WTC11 (cell line): ENCODE data around the gene GRK3. TPM values are rescaled to one million over a fixed set of nuclear protein-coding genes. Genes with fewer than 3 reads are reported as not detected.

Experiments
- ATAC-seq: fragments of 200-7000 bp; cut with Tn5 transposase; 2 replicates; pipeline ENCODE4 v1.10.0; 2021; ENCODE audit warnings: mild to moderate bottlenecking, moderate library complexity
- CTCF ChIA-PET: fragments of 300-600 bp; sonication (Branson Sonifier 250); formaldehyde crosslinking; loops from one replicate; lab custom pipeline; 2021; ENCODE audit warnings: antibody characterized with exemption; lab: Charles Lee
- POLR2A ChIA-PET: fragments of 350-600 bp; sonication (Branson Sonifier 250); formaldehyde crosslinking; loops from one replicate; lab custom pipeline; 2021; ENCODE audit warnings: antibody characterized with exemption; lab: Charles Lee
- DNase-seq: peaks from one replicate; pipeline ENCODE4 v3.0.0; 2021; ENCODE audit warnings: low spot score
- H3K27ac Mint-ChIP-seq: 2 replicates; pipeline ENCODE4 v1.8.0; 2021; ENCODE audit warnings: mixed read lengths
- H3K27me3 Mint-ChIP-seq: 2 replicates; pipeline ENCODE4 v1.8.0; 2021; ENCODE audit warnings: low read depth, mild to moderate bottlenecking, moderate library complexity, mixed read lengths
- H3K36me3 Mint-ChIP-seq: 2 replicates; pipeline ENCODE4 v1.8.0; 2021; ENCODE audit warnings: mixed read lengths
- H3K4me1 Mint-ChIP-seq: 2 replicates; pipeline ENCODE4 v1.8.0; 2022; ENCODE audit warnings: mixed read lengths
- H3K4me3 Mint-ChIP-seq: 2 replicates; pipeline ENCODE4 v1.8.0; 2021; ENCODE audit warnings: mild to moderate bottlenecking, moderate library complexity, mixed read lengths
- H3K9me3 Mint-ChIP-seq: 2 replicates; pipeline ENCODE4 v1.8.0; 2021; ENCODE audit warnings: mixed read lengths
- CBFB ChIP-seq: sonication (generic); formaldehyde crosslinking; IDR thresholded peaks from 2 replicates; pipeline ENCODE4 v1.8.1; 2022; ENCODE audit warnings: mild to moderate bottlenecking, low read depth, missing genetic modification reagents
- CREB1 ChIP-seq: sonication (generic); formaldehyde crosslinking; IDR thresholded peaks from 2 replicates; pipeline ENCODE4 v1.8.0; 2023; ENCODE audit warnings: mild to moderate bottlenecking, missing genetic modification reagents
- FOXP1 ChIP-seq: sonication (generic); formaldehyde crosslinking; IDR thresholded peaks from 2 replicates; pipeline ENCODE4 v1.8.0; 2022; ENCODE audit warnings: missing genetic modification reagents, mild to moderate bottlenecking, moderate library complexity, borderline replicate concordance
- IRF2 ChIP-seq: sonication (generic); formaldehyde crosslinking; IDR thresholded peaks from 2 replicates; pipeline ENCODE4 v1.8.0; 2022; ENCODE audit warnings: low read depth, missing genetic modification reagents, borderline replicate concordance
- MXD4 ChIP-seq: fragments of 250-450 bp; sonication (Bioruptor Pico); IDR thresholded peaks from 2 replicates; pipeline ENCODE4 v1.8.0; 2021; ENCODE audit warnings: mild to moderate bottlenecking, moderate library complexity, borderline replicate concordance
- PREB ChIP-seq: sonication (generic); formaldehyde crosslinking; IDR thresholded peaks from 2 replicates; pipeline ENCODE4 v1.8.1; 2022; ENCODE audit warnings: mild to moderate bottlenecking, missing genetic modification reagents, moderate library complexity, borderline replicate concordance
- PRRX2 ChIP-seq: fragments of 250-450 bp; sonication (Bioruptor Pico); IDR thresholded peaks from 2 replicates; pipeline ENCODE4 v1.8.0; 2021; ENCODE audit warnings: mild to moderate bottlenecking
- SP1 ChIP-seq: sonication (generic); formaldehyde crosslinking; conservative IDR thresholded peaks from 2 replicates; pipeline ENCODE4 v1.8.1; 2022; ENCODE audit warnings: missing genetic modification reagents
- ZNF232 ChIP-seq: sonication (generic); formaldehyde crosslinking; IDR thresholded peaks from 2 replicates; pipeline ENCODE4 v1.8.0; 2022; ENCODE audit warnings: mild to moderate bottlenecking, missing genetic modification reagents
- ZSCAN18 ChIP-seq: fragments of 250-450 bp; sonication (Bioruptor Pico); IDR thresholded peaks from 2 replicates; pipeline ENCODE4 v2.1.2; 2022; ENCODE audit warnings: mild to moderate bottlenecking, moderate library complexity
- total RNA-seq: library from RNA; stranded (reverse); gene quantifications from 3 replicates; pipeline ENCODE4 v1.2.3, GENCODE V29; 2021
- TF ChIP-seq, protein P1 (sequence below): sonication (generic); formaldehyde crosslinking; IDR thresholded peaks from 2 replicates; pipeline ENCODE4 v1.8.1; 2023; ENCODE audit warnings: mild to moderate bottlenecking, missing genetic modification reagents, moderate library complexity
- TF ChIP-seq, protein P2 (sequence below): fragments of 250-450 bp; sonication (Bioruptor Pico); IDR thresholded peaks from 2 replicates; pipeline ENCODE4 v1.9.0; 2021; ENCODE audit warnings: mild to moderate bottlenecking
- TF ChIP-seq, protein P3 (sequence below): sonication (generic); formaldehyde crosslinking; IDR thresholded peaks from 2 replicates; pipeline ENCODE4 v1.8.1; 2023; ENCODE audit warnings: mild to moderate bottlenecking, missing genetic modification reagents
- TF ChIP-seq, protein P4 (sequence below): sonication (generic); formaldehyde crosslinking; IDR thresholded peaks from 2 replicates; pipeline ENCODE4 v1.8.0; 2022; ENCODE audit warnings: missing genetic modification reagents
- TF ChIP-seq, protein P5 (sequence below): fragments of 200-600 bp; IDR thresholded peaks from 2 replicates; pipeline ENCODE4 v1.8.0; 2022; ENCODE audit warnings: antibody characterized with exemption
- TF ChIP-seq, protein P6 (sequence below): sonication (generic); formaldehyde crosslinking; IDR thresholded peaks from 2 replicates; pipeline ENCODE4 v1.8.1; 2022; ENCODE audit warnings: mild to moderate bottlenecking, moderate library complexity, missing genetic modification reagents

Gene GRK3
- total RNA-seq, 1 experiment from 2014 or later, result 27.1 TPM

DNA sequence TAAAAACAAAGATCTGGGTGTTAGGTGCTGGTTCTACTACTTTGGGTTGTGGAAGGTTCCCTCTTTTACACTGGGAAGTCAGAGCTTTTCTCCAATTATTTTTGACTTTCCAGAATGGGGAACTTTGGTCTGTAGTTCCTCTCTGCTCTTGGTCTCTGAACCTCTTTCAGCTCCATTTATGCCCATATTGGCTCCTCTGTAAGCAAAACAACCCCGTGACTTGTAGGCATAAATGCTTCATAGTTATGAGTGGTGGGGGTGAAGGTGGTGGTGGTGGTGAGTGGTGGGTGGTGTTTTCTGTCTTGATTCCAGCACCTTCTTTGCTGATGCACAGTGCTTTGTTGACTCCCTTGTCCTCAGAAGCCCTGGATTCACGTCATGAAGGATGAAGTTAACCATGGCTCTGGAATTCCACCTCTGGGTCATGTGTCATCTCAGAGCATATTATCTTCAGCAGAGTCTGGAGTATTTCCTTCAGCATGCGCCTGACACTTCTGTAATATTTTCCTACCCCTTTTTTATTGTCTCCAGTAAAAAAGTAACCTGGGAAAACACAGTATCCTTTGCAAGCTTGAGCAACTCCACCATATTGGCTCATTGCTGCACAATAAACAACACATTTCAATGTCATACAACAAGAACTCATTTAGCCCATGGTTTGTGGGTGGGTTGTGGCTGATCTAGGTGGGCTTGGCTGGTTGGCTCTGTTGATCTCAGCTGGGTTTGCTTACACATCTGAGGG is 24.1 kb upstream of the GRK3 start (continued):
- no peak for TF ChIP-seq ZSCAN18 (CRISPR knock-in tag)
- no peak for TF ChIP-seq CREB1 (CRISPR knock-in tag)

DNA sequence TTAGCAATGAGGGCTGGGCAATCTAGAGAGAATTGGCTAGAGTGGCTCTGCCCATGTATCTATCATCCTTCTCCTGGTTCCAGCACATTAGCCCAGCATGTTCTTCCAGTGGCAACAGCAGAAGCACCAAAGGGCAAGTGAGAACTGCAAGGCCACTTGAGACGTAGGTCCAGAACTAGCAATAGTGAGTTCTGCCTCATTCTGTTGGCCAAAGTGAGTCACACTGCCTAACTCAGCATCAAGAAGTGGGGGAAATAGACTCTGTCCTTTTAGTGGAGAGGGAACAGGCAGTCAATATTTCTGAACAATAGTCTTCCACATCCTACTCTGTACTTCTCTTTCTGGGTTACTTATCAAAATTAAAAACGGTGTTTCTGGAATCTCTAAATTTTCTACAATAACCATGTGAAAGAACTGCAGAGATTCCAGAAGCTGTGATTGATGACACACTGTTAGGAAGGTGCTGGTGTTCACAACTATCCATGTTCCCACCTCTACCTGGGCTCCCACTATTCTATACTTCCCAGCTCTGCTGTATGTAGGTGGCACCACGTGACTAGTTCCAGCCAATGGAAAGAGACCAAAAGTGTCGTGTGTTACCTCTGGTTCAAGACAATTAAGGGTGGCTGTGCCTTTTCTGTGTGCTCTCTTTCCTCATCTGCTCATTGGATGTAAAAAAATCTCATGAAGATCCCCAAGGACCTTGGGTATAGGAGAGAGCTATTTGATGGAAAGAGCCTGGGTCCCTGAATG is 23.4 kb upstream of the GRK3 start:
- TF ChIP-seq FOXP1 (CRISPR knock-in tag), result no peak
- TF ChIP-seq, protein P1, sequence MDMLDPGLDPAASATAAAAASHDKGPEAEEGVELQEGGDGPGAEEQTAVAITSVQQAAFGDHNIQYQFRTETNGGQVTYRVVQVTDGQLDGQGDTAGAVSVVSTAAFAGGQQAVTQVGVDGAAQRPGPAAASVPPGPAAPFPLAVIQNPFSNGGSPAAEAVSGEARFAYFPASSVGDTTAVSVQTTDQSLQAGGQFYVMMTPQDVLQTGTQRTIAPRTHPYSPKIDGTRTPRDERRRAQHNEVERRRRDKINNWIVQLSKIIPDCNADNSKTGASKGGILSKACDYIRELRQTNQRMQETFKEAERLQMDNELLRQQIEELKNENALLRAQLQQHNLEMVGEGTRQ (CRISPR knock-in tag), result peak; percentile 53
- ChIA-PET CTCF (interaction anchor here (0.5 to 1.2 kb wide), 3 partner anchors 112 to 303 kb away, joined by 3 to 7 read pairs (median 4); no protein-coding TSS in a partner anchor), POLR2A (no interaction called here)
- no peak for DNase-seq
- H3K27me3 Mint-ChIP-seq, result no peaks in the 10 kb centered on the region; the same call in none of the 2 replicates
- peaks cover 9% of the 10 kb centered on the region for H3K9me3 Mint-ChIP-seq
- no peak overlapping the region for H3K27ac Mint-ChIP-seq
- H3K4me3 Mint-ChIP-seq, result no peak overlapping the region
- ATAC-seq, result no peak
- H3K4me1 Mint-ChIP-seq, result no peaks in the 10 kb centered on the region
- no peaks in the 10 kb centered on the region for H3K36me3 Mint-ChIP-seq

DNA sequence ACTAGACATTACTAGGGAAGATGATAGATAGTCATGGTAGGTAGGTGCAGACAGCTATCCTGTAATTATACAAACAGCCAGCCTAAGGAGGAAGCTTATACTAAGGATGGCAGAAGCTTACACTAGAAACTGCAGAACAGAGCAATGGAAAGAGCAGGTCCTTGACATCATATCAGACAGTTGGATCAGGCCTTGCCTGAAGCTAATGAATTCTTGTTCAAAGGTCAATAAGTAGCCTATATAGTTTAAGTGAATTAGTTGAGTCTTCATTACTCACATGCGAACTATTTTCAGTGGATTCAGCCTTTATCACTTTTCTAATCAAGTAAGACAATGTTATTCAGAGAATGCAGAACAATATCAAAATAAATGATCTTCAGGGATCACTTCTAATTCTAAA is 22.3 kb upstream of the GRK3 start:
- POLR2A ChIA-PET, result no interaction called here
- TF ChIP-seq IRF2 (no peak), ZSCAN18 (CRISPR knock-in tag) (no peak), SP1 (CRISPR knock-in tag) (no peak), PREB (no peak), CBFB (CRISPR knock-in tag) (no peak), PRRX2 (CRISPR knock-in tag) (no peak), ZNF232 (CRISPR knock-in tag) (no peak), MXD4 (CRISPR knock-in tag) (no peak)
- TF ChIP-seq, protein P2, sequence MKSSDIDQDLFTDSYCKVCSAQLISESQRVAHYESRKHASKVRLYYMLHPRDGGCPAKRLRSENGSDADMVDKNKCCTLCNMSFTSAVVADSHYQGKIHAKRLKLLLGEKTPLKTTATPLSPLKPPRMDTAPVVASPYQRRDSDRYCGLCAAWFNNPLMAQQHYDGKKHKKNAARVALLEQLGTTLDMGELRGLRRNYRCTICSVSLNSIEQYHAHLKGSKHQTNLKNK (CRISPR knock-in tag), result no peak
- TF ChIP-seq, protein P3, sequence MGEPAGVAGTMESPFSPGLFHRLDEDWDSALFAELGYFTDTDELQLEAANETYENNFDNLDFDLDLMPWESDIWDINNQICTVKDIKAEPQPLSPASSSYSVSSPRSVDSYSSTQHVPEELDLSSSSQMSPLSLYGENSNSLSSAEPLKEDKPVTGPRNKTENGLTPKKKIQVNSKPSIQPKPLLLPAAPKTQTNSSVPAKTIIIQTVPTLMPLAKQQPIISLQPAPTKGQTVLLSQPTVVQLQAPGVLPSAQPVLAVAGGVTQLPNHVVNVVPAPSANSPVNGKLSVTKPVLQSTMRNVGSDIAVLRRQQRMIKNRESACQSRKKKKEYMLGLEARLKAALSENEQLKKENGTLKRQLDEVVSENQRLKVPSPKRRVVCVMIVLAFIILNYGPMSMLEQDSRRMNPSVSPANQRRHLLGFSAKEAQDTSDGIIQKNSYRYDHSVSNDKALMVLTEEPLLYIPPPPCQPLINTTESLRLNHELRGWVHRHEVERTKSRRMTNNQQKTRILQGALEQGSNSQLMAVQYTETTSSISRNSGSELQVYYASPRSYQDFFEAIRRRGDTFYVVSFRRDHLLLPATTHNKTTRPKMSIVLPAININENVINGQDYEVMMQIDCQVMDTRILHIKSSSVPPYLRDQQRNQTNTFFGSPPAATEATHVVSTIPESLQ (CRISPR knock-in tag), result no peak
- TF ChIP-seq, protein P4, sequence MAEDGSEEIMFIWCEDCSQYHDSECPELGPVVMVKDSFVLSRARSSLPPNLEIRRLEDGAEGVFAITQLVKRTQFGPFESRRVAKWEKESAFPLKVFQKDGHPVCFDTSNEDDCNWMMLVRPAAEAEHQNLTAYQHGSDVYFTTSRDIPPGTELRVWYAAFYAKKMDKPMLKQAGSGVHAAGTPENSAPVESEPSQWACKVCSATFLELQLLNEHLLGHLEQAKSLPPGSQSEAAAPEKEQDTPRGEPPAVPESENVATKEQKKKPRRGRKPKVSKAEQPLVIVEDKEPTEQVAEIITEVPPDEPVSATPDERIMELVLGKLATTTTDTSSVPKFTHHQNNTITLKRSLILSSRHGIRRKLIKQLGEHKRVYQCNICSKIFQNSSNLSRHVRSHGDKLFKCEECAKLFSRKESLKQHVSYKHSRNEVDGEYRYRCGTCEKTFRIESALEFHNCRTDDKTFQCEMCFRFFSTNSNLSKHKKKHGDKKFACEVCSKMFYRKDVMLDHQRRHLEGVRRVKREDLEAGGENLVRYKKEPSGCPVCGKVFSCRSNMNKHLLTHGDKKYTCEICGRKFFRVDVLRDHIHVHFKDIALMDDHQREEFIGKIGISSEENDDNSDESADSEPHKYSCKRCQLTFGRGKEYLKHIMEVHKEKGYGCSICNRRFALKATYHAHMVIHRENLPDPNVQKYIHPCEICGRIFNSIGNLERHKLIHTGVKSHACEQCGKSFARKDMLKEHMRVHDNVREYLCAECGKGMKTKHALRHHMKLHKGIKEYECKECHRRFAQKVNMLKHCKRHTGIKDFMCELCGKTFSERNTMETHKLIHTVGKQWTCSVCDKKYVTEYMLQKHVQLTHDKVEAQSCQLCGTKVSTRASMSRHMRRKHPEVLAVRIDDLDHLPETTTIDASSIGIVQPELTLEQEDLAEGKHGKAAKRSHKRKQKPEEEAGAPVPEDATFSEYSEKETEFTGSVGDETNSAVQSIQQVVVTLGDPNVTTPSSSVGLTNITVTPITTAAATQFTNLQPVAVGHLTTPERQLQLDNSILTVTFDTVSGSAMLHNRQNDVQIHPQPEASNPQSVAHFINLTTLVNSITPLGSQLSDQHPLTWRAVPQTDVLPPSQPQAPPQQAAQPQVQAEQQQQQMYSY, result no peak
- TF ChIP-seq, protein P5, sequence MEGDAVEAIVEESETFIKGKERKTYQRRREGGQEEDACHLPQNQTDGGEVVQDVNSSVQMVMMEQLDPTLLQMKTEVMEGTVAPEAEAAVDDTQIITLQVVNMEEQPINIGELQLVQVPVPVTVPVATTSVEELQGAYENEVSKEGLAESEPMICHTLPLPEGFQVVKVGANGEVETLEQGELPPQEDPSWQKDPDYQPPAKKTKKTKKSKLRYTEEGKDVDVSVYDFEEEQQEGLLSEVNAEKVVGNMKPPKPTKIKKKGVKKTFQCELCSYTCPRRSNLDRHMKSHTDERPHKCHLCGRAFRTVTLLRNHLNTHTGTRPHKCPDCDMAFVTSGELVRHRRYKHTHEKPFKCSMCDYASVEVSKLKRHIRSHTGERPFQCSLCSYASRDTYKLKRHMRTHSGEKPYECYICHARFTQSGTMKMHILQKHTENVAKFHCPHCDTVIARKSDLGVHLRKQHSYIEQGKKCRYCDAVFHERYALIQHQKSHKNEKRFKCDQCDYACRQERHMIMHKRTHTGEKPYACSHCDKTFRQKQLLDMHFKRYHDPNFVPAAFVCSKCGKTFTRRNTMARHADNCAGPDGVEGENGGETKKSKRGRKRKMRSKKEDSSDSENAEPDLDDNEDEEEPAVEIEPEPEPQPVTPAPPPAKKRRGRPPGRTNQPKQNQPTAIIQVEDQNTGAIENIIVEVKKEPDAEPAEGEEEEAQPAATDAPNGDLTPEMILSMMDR, result no peak
- TF ChIP-seq, protein P6, sequence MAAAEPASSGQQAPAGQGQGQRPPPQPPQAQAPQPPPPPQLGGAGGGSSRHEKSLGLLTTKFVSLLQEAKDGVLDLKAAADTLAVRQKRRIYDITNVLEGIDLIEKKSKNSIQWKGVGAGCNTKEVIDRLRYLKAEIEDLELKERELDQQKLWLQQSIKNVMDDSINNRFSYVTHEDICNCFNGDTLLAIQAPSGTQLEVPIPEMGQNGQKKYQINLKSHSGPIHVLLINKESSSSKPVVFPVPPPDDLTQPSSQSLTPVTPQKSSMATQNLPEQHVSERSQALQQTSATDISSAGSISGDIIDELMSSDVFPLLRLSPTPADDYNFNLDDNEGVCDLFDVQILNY (CRISPR knock-in tag), result no peak

More for the DNA sequence above, 22.3 kb upstream of the GRK3 start:
- ATAC-seq (no peak), DNase-seq (no peak)
- Mint-ChIP-seq H3K36me3 (no peaks in the 10 kb centered on the region), H3K4me1 (peaks cover 5% of the 10 kb centered on the region), H3K27me3 (no peaks in the 10 kb centered on the region; the same call in none of the 2 replicates), H3K9me3 (peaks cover 9% of the 10 kb centered on the region), H3K27ac (no peak overlapping the region), H3K4me3 (no peak overlapping the region)
- CTCF ChIA-PET, result interaction anchor here (1.2 kb wide), 1 partner anchor 231 kb away, joined by 7 read pairs; no protein-coding TSS in a partner anchor
